ENCODE results near the gene LYPLA2.
"Not testable (repeated sequence)": the region's sequence is repeated elsewhere in the genome, so short reads cannot be mapped to it uniquely, and the experiment has no call there.

The LYPLA2 gene

DNA sequence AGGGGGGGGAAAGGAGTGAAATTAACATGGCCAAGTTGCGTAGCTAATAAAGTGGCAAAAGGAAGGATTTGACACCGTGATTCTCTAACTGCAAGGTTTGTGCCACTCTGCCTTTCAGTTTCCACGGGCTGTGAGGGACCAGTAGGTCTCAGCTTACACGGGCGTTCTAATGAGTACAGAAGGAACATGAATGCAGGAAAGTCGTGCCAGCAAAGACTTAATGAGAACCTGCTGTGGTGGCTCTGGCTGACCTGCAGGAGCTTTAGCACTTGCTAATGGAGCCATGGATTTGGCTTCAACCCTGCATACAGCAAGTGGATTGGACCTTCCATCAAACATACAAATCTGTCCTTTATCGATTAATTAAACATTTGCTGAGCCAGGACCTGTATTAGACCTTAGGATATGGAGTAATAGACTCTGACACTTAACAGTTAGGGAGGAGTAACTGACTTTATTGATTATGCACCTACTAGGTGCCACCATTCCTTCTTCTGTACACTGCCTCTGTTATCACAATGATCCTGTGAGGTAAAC is 27.8 kb upstream of the LYPLA2 start:
- Mint-ChIP-seq H3K9me3 (no peaks in the 10 kb centered on the region), H3K4me1 (ENCODE audit: low read depth in 2 of 2) (peaks cover 0 to 3% of the 10 kb centered on the region in 2 donors), H3K4me3 (no peak overlapping the region), H3K27me3 (no peaks in the 10 kb centered on the region), H3K27ac (peak overlapping the region in 1 of 2 donors; percentile 28), H3K36me3 (ENCODE audit: insufficient read depth) (peaks cover 47% of the 10 kb centered on the region)
- no peak for DNase-seq
- no peak for ATAC-seq (replicated peaks)

GRCh38 chr1:23768733-23769132 is 22.2 kb upstream of the LYPLA2 start:
- H3K4me1 Mint-ChIP-seq (ENCODE audit: low read depth in 2 of 2) = peaks cover 0 to 3% of the 10 kb centered on the region in 2 donors

GRCh38 chr1:23772049-23772853 is 18.7 kb upstream of the LYPLA2 start:
- Mint-ChIP-seq H3K4me1 (ENCODE audit: low read depth in 2 of 2) (peaks cover 0 to 8% of the 10 kb centered on the region in 2 donors), H3K4me3 (no peak overlapping the region), H3K27ac (no peak overlapping the region), H3K27me3 (no peaks in the 10 kb centered on the region), H3K9me3 (no peaks in the 10 kb centered on the region), H3K36me3 (ENCODE audit: insufficient read depth) (peaks cover 11% of the 10 kb centered on the region)
- ATAC-seq (replicated peaks) (peak; percentile 99), DNase-seq (peak; percentile 84 to 88 (median 85))

More at GRCh38 chr1:23768733-23769132, 22.2 kb upstream of the LYPLA2 start:
- H3K4me3 Mint-ChIP-seq = no peak overlapping the region
- no peak overlapping the region for H3K27ac Mint-ChIP-seq
- no peaks in the 10 kb centered on the region for H3K27me3 Mint-ChIP-seq
- peaks cover 23% of the 10 kb centered on the region for H3K36me3 Mint-ChIP-seq (ENCODE audit: insufficient read depth)
- ATAC-seq (replicated peaks) = no peak
- DNase-seq = no peak
- no peaks in the 10 kb centered on the region for H3K9me3 Mint-ChIP-seq

- no peaks in the 10 kb centered on the region for H3K27me3 Mint-ChIP-seq
- no peak for ATAC-seq (replicated peaks)
- no peak for DNase-seq
- H3K9me3 Mint-ChIP-seq = no peaks in the 10 kb centered on the region
- H3K4me3 Mint-ChIP-seq = no peak overlapping the region
- H3K36me3 Mint-ChIP-seq (ENCODE audit: insufficient read depth) = peaks cover 11% of the 10 kb centered on the region
- H3K4me1 Mint-ChIP-seq (ENCODE audit: low read depth in 2 of 2) = peaks cover 0 to 12% of the 10 kb centered on the region in 2 donors
- H3K27ac Mint-ChIP-seq = no peak overlapping the region
Measured at GRCh38 chr1:23772854-23773242, 18.1 kb upstream of the LYPLA2 start.

- no peak for DNase-seq
- H3K27ac Mint-ChIP-seq = no peak overlapping the region
- H3K4me3 Mint-ChIP-seq = no peak overlapping the region
- ATAC-seq (replicated peaks) = no peak
- H3K4me1 Mint-ChIP-seq (ENCODE audit: low read depth in 2 of 2) = peaks cover 3 to 18% of the 10 kb centered on the region in 2 donors
- no peaks in the 10 kb centered on the region for H3K27me3 Mint-ChIP-seq
- H3K9me3 Mint-ChIP-seq = no peaks in the 10 kb centered on the region
- peaks cover 10% of the 10 kb centered on the region for H3K36me3 Mint-ChIP-seq (ENCODE audit: insufficient read depth)
Measured at GRCh38 chr1:23774174-23774880, 16.6 kb upstream of the LYPLA2 start.

DNA sequence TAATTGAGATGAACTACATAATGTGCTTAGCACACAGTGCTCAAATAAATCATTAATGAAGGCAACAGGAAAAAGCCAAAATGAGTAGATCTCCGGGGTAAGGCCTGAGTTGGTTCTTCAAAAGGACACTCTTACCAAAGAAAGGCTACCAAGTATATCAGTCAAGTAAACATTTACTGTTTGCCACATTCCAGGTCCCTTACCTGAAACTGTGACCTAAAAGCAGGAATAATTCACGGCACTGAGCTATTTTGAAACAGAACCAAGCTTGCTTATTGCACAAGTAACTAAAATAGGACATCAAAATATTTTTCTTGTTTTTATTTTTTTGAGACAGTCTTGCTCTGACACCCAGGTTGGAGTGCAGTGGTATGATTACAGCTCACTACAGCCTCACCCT is 14.7 kb upstream of the LYPLA2 start:
- Mint-ChIP-seq H3K4me3 (peak overlapping the region in 1 of 2 donors; percentile 21), H3K4me1 (ENCODE audit: low read depth in 2 of 2) (peaks cover 11 to 28% of the 10 kb centered on the region in 2 donors)

GRCh38 chr1:23777979-23778814 is 12.7 kb upstream of the LYPLA2 start, which contains the start of gene PITHD1:
PITHD1 (plus strand) TSS chr1:23778418; CDS start chr1:23778516, 98 bp downstream.
- peak within 1 kb of the TSS; percentile 92 to 94 for H3K27ac Mint-ChIP-seq
- H3K4me1 Mint-ChIP-seq (ENCODE audit: low read depth in 2 of 2) = peaks cover 13 to 25% of the 10 kb centered on the region in 2 donors
- peak; percentile 69 to 77 (median 73) for DNase-seq
- no peaks in the 10 kb centered on the region for H3K27me3 Mint-ChIP-seq
- peak within 1 kb of the TSS; percentile 84 to 86 for H3K4me3 Mint-ChIP-seq
- peaks cover 34% of the 10 kb centered on the region for H3K36me3 Mint-ChIP-seq (ENCODE audit: insufficient read depth)
- ATAC-seq (replicated peaks) = peak; percentile 85
- no peaks in the 10 kb centered on the region for H3K9me3 Mint-ChIP-seq

More for the DNA sequence above, 14.7 kb upstream of the LYPLA2 start:
- H3K9me3 Mint-ChIP-seq = no peaks in the 10 kb centered on the region
- no peaks in the 10 kb centered on the region for H3K27me3 Mint-ChIP-seq
- DNase-seq = no peak
- no peak for ATAC-seq (replicated peaks)
- peak overlapping the region in 1 of 2 donors; percentile 15 for H3K27ac Mint-ChIP-seq
- peaks cover 16% of the 10 kb centered on the region for H3K36me3 Mint-ChIP-seq (ENCODE audit: insufficient read depth)

- peaks cover 14 to 31% of the 10 kb centered on the region in 2 donors for H3K4me1 Mint-ChIP-seq (ENCODE audit: low read depth in 2 of 2)
- peak overlapping the region in 1 of 2 donors; percentile 94 for H3K27ac Mint-ChIP-seq
- H3K4me3 Mint-ChIP-seq = peak overlapping the region; percentile 84 to 86
- no peaks in the 10 kb centered on the region for H3K9me3 Mint-ChIP-seq
- no peak for DNase-seq
- no peak for ATAC-seq (replicated peaks)
- peaks cover 49% of the 10 kb centered on the region for H3K36me3 Mint-ChIP-seq (ENCODE audit: insufficient read depth)
- H3K27me3 Mint-ChIP-seq = no peaks in the 10 kb centered on the region
Measured at GRCh38 chr1:23779826-23780371, 11.0 kb upstream of the LYPLA2 start.

GRCh38 chr1:23783141-23783540 is 7.8 kb upstream of the LYPLA2 start:
- not testable (repeated sequence) for DNase-seq; H3K4me3 Mint-ChIP-seq; H3K9me3 Mint-ChIP-seq; H3K27me3 Mint-ChIP-seq; H3K27ac Mint-ChIP-seq; ATAC-seq (replicated peaks)
- H3K36me3 Mint-ChIP-seq (ENCODE audit: insufficient read depth) = peaks cover 79% of the 10 kb centered on the region
- peaks cover 14 to 22% of the 10 kb centered on the region in 2 donors for H3K4me1 Mint-ChIP-seq (ENCODE audit: low read depth in 2 of 2)

DNA sequence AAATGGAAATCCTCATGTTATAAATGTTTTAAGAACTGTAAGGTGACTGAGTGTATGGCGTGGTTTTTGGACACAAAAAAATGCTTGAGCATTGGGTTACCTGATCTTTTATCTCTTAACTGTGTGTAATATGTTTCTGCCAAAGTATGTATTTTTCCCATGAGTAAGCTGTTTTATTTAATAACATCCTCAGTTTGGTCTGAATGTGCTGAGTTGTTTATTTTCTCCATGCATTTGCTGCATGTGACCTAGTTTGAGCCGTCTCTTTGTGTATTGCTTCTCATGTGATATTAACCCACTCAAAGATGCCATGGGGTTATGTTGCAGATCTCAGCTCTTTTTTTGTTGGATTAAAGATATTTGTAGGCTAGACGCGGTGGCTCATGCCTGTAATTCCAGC is 6.1 kb upstream of the LYPLA2 start:
- Mint-ChIP-seq H3K4me3 (no peak overlapping the region), H3K36me3 (ENCODE audit: insufficient read depth) (peaks cover 82% of the 10 kb centered on the region), H3K4me1 (ENCODE audit: low read depth in 2 of 2) (peaks cover 9 to 13% of the 10 kb centered on the region in 2 donors), H3K27ac (no peak overlapping the region), H3K27me3 (no peaks in the 10 kb centered on the region), H3K9me3 (no peaks in the 10 kb centered on the region)
- no peak for ATAC-seq (replicated peaks)
- no peak for DNase-seq

GRCh38 chr1:23787701-23788100 is 3.2 kb upstream of the LYPLA2 start:
- Mint-ChIP-seq H3K4me3 (no peak overlapping the region), H3K27ac (no peak overlapping the region), H3K36me3 (ENCODE audit: insufficient read depth) (peaks cover 71% of the 10 kb centered on the region), H3K9me3 (no peaks in the 10 kb centered on the region), H3K4me1 (ENCODE audit: low read depth in 2 of 2) (peaks cover 25 to 32% of the 10 kb centered on the region in 2 donors), H3K27me3 (no peaks in the 10 kb centered on the region)
- DNase-seq (no peak), ATAC-seq (replicated peaks) (no peak)

GRCh38 chr1:23788695-23789094 is 2.2 kb upstream of the LYPLA2 start:
- peak overlapping the region; percentile 25 to 97 for H3K27ac Mint-ChIP-seq
- H3K36me3 Mint-ChIP-seq (ENCODE audit: insufficient read depth) = peaks cover 69% of the 10 kb centered on the region
- H3K4me3 Mint-ChIP-seq = peak overlapping the region in 1 of 2 donors; percentile 29
- H3K4me1 Mint-ChIP-seq (ENCODE audit: low read depth in 2 of 2) = peaks cover 29 to 32% of the 10 kb centered on the region in 2 donors
- no peaks in the 10 kb centered on the region for H3K27me3 Mint-ChIP-seq
- no peak for DNase-seq
- ATAC-seq (replicated peaks) = no peak
- no peaks in the 10 kb centered on the region for H3K9me3 Mint-ChIP-seq
